GM12872 (cell line): ENCODE results near the gene NDRG4.

Source experiments
- TF ChIP-seq, protein P1 (sequence below): IDR thresholded peaks from 3 replicates; pipeline ENCODE4 v1.5.1; 2011; ENCODE audit warnings: low read depth, mild to moderate bottlenecking, low read length, moderate library complexity; ENCODE audit not compliant: insufficient read depth

NDRG4 gene

DNA sequence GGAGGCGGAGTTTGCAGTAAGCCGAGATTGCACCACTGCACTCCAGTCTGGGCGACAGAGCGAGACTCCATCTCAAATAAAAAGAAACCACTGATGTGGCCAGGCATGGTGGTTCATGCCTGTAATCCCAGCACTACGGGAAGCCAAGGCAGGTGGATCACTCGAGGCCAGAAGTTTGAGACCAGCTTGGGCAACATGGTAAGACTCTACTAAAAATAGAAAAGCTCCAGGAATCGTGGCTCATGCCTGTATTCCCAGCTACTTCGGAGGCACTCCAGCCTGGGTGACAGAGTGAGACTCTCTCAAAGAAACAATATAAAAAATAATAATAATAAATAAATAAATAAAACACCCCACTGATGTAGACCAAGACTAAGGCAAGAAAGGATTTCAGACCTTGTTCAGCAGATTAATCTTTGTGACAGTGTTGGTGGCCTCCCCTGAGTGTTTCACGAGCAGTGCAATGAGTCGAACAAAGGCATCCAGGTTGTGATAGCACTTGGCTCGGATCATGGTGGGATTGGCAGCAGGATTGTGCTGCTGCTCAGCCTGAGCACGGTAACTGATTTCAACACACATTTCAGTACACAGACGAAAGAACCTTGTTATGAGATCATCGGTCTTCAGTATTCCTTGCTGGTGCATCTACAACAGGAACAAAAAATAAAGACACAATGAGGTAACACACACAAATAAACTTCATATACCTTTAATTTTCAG lies 34.0 kb downstream of the NDRG4 start:
- TF ChIP-seq, protein P1, sequence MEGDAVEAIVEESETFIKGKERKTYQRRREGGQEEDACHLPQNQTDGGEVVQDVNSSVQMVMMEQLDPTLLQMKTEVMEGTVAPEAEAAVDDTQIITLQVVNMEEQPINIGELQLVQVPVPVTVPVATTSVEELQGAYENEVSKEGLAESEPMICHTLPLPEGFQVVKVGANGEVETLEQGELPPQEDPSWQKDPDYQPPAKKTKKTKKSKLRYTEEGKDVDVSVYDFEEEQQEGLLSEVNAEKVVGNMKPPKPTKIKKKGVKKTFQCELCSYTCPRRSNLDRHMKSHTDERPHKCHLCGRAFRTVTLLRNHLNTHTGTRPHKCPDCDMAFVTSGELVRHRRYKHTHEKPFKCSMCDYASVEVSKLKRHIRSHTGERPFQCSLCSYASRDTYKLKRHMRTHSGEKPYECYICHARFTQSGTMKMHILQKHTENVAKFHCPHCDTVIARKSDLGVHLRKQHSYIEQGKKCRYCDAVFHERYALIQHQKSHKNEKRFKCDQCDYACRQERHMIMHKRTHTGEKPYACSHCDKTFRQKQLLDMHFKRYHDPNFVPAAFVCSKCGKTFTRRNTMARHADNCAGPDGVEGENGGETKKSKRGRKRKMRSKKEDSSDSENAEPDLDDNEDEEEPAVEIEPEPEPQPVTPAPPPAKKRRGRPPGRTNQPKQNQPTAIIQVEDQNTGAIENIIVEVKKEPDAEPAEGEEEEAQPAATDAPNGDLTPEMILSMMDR = no peak

DNA sequence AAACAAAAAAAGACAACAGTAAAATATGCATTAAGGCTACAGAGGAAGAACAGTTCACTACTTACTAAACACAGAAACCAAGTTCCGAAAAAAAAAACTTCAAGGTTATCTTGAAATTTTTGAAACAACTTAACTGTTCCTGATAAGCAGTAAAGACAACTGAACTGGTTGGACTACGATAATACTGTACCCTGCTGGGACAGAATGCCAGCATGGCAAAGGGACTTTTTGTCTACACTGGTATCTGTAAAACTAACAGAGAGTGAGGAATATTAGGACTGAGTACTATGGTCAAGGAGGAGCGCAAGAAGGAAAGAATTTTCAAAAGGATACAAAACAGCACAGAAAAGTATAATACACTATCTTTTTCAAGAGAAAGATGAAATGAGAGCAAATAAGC lies 35.2 kb downstream of the NDRG4 start:
- TF ChIP-seq, protein P1 = no peak

DNA sequence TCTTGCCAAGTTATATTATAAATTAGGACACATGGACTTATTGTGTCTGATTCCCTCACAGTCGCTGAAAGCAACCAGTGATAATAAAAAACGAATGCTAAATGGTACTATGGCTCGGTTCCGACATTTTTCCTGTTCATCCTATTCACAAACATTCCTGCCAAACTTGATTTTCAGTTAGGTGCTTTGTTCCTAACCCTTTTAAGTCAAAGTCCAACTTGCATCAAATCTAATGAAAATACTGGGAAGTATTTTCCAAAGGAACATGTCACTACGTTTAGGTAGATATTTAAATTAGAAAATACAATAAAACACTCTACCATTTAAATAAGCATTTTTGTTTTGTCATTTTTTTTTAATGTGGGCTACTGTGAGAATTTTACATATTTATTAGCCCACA lies 36.3 kb downstream of the NDRG4 start:
- TF ChIP-seq, protein P1 = no peak

DNA sequence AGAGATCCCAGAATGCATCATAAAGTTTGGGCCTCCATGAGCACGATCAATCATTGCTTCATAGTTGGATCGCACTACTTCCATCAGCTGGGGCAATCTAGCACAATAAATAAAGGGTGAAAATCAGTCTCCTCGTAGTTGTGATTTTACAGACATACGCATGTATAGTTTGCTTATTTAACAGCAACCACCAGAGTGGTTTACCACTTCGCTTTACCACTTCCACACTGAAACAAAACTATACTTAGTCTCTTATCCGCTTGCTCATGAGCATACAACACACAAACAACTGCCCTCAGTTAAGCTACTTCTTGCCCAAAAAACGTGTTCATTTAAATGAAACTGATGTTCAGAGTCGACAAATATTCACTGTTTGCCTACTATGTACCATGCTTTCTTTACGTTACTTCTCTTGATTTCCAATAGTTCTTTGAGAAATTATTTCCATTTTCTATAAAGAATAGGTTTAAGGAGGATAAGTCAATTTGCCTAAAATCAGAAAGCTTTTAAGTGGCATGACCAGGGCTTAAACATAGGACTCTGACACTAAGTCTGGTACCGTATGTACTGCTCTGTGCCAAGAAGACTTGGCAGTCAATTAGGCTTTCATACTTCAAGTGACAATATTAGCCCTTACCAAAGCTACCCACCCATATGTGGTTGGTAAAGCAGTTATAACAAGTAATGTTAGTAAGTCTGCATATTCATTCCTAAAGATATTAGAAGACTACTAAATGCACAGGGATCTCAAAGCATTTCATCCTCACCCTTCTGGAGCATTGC lies 37.4 kb downstream of the NDRG4 start:
- TF ChIP-seq, protein P1 = no peak

DNA sequence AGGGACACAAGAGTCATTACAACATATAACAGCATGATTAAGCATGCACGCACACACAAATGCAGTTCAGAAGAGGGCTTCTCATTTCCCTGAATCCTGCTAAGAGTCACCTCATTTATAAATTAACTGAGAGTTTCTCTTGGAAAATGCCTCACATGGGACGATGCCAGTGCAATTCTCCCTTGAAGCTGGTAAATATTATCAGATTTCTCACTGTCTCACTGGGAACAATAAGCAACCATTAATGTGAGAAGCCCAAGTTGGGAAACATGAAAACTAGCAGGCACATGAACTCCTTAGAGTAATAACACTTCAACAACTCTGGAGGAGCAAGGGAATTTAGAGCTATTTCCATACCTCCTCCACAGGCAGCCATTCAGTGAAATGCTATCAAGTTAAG lies 41.8 kb downstream of the NDRG4 start:
- TF ChIP-seq, protein P1 = no peak

DNA sequence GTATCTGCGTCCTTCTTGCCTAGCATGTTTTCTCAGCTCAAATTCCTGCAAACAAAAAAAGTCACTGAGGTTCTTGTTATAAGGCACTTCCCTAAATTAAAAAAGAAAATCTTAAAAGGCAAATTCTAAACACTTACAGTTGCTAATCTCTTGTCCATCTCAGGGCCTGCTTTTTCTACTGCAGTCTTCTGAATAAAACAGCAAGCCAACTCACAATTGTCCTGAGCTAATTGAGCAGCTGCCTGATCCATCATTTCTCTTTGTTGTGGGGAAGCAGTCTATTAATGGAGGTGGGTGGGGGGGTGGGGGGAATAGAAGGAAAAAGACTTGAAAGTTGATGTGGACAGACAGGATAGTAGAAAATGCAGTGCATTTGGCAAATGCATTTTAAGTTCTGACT lies 42.3 kb downstream of the NDRG4 start:
- TF ChIP-seq, protein P1 = no peak

DNA sequence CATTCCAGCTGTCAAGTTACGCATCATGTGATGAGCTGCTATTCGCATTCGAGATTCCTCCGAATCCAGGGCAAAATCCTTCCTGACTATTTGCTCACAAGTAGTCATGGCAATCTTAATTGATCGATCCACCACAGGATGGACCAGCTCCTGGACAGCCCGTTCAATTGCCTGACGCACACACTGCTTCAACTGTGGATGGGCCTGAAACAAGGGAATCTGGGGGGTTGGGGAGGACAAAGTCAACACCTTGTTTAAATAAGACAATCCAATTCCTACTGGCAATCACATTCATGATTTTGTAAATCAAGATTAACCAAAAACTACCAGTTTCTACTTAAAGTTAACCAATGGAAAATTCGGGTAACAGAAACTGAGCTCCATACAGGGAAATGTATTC lies 43.7 kb downstream of the NDRG4 start:
- TF ChIP-seq, protein P1 = no peak
